Dedifferentiated amniotic fluid mesenchymal stem cell (primary cell): ENCODE results near the gene GALK1.
A peak's percentile ranks its signal among the peaks of the same experiment; 100 is the strongest.
"Not testable (repeated sequence)": the region's sequence is repeated elsewhere in the genome, so short reads cannot be mapped to it uniquely, and the experiment has no call there.

Source experiments
- DNase-seq: peaks from one replicate; pipeline ENCODE4 v3.0.0-alpha.2; 2016; ENCODE audit errors: extremely low spot score

GALK1 gene

DNA sequence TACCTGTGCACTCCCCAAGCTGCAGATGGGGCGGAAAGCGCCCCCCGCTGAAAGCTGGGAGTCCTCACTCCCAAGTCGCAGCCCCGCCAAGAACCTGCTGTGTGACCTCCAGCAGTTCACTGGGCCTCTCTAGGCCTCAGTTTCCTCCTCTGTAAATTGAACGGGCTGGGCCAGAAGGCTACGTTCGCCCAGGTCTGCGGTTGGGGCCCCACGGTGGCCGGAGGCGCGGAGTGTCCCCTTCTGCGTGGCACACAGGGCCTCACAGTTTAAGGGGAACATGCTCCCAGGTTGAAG is 628 bp downstream of the GALK1 start:
- DNase-seq, result no peak

DNA sequence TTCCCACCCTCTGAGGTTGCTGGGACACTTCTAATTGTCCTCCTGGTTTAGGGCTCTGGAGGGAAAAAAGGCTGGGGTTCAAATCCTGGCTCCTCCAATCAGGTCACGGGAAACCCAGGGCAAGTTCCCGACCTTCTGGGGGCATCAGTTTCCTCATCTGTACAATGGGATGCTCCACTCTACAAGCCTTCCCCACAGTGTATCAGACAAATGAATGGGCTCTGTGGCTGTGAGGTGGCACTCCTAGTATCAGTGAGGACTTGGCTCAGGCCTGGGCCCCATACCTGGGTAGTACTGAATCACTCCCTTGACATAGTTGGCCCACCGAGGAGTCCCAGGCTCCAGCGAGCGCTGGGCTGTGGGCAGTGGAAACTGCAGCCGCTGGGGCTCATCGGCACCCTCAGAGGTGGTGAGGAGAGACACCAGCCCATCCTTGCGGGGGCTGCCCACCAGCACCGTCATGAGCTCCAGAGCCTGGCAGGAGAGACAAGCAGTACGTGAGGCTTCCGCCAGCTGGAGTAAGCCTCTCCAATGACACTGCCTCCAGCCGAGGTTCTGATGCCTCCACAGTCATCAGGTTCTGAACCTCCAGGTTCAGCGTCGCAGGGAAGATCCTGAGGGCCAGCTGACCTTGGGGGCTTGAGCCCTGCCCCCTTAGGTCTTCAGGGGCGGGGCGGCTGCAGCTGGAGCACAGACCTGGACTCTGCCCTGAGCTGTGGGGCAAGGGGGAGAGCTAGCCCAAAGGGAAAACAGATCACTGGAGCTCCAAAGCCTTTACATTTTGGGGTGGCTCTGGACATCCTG is 1.2 kb downstream of the GALK1 start:
- no peak for DNase-seq

DNA sequence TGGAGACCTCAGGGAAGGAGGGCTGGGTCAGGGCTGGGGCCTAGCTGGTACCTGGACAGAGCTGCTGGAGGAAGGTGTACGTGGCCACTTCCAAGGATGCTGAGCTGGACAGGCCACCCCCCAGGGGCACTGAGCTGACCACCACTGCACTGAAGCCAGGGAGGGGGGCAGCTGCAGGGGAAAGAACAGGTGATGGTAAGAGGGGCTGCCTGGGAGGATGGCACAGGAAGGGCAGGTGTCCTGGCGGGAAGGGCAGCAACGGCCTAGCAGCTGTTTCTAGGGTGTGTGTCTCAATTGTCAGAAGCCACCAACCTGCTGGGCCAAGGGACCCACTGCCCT is 1.8 kb downstream of the GALK1 start:
- no peak for DNase-seq

DNA sequence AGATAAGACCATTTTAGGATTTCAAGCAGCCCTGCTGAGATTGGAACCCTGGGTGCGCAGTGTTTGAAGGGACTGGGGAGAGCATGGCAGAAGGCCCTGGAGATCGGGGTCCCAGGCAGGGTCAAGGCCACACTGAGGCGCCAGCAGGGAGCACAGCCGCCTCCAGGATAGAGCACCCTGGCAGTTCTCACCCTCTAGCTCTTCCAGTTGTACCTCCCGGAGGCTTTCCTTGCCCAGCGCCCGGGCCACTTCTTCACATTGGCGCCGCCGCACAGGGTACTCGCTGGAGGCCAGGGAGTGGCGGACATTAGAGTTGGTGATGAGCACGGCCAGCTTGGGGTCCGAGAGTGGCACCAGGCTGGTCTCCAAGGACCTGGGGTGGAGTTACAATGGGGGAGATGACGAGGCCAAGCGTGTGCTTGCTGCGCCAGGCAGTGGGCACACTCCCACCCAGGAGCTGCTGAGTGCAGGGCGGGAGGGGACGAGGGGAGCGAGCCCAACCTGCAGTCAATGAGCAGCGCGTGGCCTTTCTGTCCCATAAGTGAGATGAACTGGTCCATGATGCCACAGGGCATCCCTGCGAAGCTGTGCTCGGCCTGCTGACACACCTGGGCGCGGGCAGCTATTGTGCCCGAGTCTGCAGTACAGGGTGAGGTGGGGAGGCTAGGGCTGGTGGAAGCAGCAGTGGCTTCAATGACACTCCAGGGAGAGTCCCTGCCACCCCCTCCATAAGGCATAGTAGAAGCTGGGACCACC is 2.3 kb downstream of the GALK1 start:
- no peak for DNase-seq

DNA sequence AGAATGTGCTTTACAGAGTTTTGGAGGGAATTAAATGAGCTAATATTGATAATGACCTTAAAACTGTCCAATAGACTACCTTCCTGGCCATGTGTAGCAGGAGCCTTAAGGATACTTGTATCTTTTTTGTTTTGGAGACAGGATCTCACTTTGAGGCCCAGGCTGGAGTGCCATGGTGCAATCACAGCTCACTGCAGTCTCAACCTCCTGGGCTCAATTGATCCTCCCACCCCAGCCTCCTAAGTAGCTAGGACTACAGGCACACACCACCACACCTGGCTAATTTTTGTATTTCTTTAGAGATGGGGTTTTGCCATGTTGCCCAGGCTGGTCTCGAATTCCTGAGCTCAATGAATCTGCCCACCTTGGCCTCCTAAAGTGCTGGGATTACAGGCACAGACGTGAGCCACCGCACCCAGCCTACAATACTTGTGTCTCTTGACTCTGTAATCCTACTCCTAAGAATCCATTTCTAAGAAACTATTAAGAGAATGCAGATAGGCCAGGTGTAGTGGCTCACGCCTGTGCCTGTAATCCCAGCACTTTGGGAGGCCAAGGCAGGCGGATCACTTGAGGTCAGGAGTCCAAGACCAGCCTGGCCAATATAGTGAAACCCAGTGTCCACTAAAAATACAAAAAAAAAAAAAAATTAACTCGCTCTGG is 4.9 kb downstream of the GALK1 start:
- not testable (repeated sequence) for DNase-seq

DNA sequence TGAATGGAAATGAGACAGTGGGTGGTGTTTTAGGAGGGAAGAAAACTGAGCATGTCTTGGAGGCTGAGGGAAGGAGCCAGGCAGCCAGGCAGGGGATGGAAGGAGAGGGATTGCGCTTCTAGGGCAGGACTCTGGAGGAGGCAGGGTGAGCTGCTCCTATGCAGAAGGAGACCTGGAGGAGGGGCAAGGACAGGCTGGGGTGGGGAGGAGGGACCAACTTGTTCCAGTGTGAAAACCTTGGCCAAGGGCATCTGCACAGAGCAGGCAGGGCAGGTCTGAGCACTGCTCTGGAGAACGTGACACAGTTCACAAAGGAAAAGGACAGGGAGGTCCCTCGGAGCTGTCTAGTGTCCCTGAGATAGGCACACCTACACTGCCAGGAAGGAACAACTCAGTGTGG is 5.5 kb downstream of the GALK1 start:
- DNase-seq, result no peak

DNA sequence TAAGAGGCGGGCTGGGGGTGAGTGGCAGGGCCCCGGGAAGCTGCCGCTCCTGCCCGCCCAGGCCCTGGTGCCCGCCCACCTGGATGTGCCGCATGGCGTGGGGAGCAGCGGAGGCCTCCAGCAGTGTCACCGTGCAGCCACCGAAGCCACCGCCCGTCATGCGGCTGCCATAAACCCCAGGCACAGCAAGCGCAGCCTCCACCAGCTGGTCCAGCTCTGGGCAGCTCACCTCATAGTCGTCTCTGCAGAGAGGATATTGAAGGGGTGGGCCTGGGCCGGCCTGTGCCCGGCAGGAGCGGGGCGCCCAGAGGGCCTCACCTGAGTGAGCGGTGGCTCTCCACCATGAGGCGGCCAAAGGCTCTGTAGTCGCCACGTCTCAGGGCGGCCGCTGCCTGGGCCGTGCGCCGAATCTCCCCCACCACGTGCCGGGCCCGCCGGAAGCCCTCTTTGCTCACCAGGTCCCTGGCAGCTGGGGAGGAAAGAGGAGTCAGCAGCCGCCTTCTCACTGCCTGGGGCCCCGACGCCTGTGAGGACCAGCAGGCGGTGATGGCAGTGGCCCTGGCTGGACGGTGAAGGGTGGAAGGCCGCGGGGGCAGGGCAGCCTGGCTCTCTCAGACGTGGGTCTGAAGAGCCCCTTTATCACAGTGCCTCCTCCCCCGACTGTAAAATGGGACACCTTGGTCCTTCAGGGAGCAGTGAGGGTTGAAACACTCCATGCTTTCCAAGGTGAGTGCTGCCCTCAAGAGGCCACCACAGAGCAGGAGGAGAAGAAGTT is 6.7 kb downstream of the GALK1 start:
- no peak for DNase-seq

DNA sequence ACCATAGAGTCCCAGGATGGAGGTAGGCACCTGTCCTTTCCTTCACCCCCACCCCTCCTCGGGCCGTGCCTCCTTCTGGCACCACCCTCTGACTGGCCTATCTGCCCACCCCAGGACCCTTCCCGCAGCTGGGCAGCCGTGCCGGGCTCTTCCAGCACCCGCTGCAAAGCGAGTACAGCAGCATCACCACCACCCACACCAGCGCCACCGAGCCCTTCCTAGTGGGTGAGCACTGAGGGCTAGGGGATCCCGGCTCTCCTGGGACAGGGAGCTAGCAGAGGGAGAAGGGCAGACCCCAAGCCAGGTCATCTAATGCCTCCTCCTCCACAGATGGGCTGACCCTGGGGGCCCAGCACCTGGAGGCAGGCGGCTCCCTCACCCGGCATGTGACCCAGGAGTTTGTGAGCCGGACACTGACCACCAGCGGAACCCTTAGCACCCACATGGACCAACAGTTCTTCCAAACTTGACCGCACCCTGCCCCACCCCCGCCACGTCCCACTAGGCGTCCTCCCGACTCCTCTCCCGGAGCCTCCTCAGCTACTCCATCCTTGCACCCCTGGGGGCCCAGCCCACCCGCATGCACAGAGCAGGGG is 7.8 kb downstream of the GALK1 start:
- DNase-seq, result no peak

DNA sequence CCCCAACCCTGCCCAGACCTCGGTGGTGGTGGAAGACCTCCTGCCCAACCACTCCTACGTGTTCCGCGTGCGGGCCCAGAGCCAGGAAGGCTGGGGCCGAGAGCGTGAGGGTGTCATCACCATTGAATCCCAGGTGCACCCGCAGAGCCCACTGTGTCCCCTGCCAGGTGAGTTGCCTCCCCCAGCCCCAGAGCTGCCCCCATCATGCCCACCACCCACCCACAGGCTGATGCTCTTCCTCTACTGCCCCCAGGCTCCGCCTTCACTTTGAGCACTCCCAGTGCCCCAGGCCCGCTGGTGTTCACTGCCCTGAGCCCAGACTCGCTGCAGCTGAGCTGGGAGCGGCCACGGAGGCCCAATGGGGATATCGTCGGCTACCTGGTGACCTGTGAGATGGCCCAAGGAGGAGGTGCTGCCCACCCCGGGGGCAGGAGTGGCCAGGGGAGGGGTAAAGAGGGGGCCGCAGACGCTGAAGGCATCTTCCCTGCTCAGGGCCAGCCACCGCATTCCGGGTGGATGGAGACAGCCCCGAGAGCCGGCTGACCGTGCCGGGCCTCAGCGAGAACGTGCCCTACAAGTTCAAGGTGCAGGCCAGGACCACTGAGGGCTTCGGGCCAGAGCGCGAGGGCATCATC is 8.4 kb downstream of the GALK1 start:
- no peak for DNase-seq

DNA sequence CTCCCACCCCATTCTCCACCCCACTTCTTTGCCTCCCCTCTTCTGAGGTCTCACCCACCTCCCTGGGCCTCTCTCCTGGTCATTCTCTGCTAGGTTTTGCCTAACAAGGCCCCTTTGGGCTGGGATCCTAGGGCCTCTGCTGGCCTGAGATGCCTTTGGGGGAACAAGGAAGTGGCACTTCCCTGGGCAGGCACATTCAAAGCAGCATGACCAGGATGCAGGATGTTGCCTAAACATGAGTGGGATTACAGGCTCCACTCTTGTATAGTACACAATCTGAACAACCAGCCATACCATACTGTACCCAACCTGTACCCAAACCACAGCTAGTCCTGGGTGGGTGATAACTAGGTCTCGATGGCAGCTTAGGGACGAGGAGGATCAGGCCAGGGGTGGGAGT is 9.0 kb downstream of the GALK1 start:
- DNase-seq, result no peak

DNA sequence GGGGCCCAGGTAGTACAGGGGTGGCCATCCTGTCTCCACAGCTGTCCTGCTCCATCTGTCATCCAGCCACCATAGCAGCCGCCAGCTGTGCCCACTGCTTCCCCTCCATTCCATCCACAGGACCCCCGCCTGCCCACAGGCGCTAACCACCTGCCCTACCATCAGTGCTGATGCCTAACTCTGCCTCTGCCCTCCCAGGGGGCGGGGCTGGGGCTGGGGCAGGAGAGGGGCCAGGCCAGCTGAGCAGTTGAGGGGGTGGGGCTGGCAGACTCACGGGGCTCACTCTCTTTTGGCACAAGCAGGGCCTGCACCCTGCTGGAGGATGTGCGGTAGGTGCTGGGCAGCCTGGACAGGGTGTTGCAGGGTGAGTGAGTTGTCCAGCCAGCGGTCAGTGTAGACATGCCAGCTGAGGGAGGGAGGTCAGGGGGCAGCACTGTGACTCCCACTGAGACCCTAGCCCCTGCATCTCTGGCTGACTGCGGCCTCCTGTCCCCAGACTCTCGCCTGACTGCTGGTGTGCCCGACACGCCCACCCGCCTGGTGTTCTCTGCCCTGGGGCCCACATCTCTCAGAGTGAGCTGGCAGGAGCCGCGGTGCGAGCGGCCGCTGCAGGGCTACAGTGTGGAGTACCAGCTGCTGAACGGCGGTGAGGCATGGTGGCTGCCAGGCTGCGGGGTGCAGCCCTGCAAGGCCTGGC is 9.6 kb downstream of the GALK1 start:
- DNase-seq, result no peak

DNA sequence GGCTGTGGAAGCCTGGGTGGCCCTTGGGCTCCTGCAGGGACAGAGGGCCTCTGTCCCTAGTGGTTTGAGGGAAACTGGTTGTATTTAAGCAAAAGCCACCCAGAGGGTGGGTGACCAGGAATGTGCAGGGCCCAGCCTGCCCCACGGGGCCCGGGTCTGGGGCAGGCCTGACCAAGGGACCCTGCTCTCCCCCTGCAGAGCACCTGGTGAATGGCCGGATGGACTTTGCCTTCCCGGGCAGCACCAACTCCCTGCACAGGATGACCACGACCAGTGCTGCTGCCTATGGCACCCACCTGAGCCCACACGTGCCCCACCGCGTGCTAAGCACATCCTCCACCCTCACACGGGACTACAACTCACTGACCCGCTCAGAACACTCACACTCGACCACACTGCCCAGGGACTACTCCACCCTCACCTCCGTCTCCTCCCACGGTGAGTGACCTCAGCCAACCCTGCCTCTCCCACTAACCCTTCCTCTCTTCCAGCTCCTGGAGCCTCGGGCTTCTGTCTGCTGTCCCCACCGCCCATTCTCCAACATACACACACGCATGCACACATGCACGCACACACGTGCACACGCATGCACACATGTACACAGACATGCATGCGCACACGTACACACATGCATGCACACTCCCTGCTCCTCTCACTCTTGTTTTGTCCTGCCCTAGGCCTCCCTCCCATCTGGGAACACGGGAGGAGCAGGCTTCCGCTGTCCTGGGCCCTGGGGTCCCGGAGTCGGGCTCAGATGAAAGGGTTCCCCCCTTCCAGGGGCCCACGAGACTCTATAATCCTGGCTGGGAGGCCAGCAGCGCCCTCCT is 10.4 kb downstream of the GALK1 start:
- DNase-seq, result no peak

DNA sequence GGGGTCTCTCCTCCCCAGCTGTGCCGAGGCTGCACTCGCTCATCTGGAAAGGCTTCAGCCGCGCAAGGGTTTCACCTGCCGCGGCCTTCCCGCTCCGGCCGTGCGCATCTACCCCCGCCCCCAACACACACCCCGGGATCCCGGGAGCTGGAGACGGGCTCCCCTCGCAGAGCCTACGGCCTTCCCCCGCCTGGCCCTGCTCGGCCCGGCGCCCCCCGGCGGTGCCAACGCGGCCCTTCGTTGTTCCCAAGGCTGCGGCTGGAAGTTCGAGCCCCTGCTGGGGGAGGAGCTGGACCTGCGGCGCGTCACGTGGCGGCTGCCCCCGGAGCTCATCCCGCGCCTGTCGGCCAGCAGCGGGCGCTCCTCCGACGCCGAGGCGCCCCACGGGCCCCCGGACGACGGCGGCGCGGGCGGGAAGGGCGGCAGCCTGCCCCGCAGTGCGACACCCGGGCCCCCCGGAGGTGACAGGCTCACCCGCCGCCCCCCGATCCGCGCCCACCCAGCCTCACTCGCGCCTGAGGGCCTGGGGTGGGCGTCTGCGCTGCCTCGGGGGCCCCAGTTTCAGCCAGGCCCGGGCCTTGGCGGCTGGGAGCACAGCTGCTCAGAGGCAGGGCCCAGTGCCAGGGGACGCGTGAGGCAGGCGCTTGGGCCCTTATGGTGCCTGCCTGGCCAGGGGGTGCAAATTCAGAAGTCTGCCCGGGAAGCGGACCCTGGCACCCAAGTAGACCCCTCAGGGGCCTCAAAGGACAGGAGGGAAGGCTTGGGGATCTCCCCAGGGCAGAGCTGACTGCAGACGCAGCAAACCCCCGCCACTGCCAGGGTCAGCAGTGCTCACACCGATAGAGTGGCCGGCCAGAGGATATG is 11.2 kb downstream of the GALK1 start:
- peak; percentile 48 for DNase-seq

DNA sequence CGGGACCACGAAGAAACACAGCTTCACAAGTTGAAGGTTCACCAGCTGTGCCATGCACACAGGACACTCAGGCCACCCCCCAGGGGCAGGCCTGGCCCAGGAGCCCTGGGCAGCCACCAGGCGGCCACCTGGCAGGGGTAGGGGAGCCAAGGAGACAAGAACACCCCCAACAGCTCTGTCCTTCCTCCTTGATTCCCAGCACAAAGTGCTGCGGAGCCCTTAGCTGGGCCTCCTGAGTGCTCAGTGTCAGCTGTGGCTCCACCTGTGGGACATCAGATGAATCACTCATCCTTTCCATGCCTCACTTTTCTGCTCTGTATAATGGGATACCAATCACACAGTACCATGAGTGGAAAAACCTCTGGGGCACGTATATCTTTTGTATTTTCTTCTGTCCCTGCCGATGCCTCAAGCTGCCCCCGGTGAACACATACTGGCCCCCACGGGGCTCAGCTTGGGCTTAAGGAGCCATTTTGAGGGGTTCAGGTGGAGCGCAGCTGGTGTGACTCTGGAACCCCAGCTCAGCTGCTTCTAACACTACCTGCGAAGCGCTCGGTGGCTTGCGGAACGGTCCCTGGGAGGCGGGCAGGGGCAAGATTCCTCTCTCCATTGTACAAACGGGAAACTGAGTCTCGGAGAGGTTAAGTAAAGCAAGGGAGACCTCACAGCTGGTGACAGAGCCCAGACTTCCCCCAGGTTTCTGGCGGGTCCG is 12.0 kb downstream of the GALK1 start:
- DNase-seq, result no peak

DNA sequence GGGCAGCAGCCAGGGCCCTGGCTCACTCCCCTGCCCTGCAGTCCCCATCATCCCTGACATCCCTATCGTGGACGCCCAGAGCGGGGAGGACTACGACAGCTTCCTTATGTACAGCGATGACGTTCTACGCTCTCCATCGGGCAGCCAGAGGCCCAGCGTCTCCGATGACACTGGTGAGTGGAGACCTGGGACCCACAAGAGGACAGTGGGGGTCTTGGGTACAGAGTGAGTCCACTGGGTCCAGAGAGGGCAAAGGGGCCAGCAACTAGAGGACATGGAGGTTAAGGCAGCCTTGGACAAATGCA is 12.6 kb downstream of the GALK1 start:
- DNase-seq, result no peak

DNA sequence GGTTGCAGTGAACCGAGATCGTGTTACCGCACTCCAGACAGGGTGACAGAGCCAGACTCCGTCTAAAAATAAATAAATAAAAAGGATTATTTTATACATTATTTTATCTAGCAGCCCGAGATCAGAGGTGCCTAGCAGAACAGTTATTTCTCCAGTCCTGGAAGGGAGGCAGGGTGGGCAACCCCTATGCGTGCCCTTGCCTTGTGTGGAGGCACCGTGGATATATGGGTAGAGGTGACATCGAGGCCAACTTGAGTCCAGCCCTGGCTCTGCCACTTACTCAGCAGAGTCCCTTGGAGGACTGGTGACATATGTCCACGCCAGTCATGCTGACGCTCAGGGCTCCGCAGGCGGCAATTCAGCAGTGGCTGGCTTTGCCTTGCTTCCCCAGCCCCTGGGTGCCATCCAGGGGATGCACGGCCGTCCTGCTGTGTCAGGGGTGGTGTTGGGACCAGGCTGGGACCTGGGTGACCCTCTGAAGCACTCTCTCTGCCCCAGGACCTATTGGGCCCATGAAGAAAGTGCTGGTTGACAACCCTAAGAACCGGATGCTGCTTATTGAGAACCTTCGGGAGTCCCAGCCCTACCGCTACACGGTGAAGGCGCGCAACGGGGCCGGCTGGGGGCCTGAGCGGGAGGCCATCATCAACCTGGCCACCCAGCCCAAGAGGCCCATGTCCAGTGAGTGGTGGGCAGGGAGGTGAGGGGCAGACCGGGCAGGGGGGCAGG is 13.2 kb downstream of the GALK1 start:
- DNase-seq, result no peak

DNA sequence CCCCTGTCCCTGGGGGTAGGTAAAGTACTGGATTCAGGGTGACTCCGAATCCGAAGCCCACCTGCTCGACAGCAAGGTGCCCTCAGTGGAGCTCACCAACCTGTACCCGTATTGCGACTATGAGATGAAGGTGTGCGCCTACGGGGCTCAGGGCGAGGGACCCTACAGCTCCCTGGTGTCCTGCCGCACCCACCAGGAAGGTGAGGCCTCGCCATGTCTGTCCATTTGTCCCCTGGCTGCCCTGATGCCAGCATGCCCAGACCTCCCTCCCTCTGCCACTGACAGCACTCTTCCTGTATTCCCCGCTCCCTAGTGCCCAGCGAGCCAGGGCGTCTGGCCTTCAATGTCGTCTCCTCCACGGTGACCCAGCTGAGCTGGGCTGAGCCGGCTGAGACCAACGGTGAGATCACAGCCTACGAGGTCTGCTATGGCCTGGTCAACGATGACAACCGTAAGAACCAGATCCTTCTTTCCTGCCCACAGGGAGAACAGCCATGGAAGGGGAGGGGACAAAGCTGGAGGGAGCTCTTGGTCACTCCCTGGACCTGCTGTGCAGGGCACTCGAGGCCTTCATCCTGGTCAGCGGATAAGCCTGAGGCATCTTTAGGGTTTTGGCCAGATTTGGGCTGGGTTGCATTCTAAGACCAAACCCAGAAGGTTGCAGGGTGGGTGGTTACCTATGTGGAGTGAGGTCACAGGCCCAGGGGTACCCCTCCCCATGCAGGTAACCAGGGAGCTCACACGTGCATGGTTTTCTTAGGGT is 14.2 kb downstream of the GALK1 start:
- no peak for DNase-seq
